NCI-H2107 treated with DMSO at 0.1 percent for 48 hours (cell line): ENCODE data around the gene POLN.

ENCODE experiments used
- DNase-seq: peaks from one replicate; lab custom pipeline; 2025; ENCODE audit not compliant: unreplicated experiment; lab: John Stamatoyannopoulos, UW

Gene POLN

DNA sequence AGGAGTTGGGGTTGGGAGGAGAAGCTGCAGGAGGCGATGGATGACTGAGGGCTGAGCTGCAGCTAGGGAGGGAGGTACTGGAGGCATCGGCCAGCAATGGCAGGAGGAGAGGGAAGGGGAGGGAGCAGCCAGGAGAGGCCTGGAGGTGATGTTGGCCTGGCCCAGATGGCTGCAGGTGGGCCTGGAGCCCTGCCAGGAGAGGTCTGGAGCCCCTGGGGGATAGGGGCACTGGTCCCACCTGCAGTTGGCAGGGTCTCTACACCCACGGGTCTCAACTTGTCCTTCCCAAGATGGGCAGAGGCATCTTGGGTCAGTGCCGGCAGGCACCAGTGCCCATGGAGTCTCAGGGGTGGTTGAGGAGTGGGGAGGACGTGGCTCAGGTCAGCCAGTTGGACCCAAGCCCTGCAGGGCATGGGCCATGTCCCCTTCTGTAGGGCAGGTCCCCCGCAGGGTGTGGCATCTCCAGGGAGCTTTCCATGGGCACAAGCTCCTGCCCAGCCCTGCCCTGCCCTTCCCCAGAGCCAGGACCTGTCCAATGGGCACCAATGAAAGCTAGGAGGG lies 22.6 kb upstream of the POLN start:
- DNase-seq: no peak

DNA sequence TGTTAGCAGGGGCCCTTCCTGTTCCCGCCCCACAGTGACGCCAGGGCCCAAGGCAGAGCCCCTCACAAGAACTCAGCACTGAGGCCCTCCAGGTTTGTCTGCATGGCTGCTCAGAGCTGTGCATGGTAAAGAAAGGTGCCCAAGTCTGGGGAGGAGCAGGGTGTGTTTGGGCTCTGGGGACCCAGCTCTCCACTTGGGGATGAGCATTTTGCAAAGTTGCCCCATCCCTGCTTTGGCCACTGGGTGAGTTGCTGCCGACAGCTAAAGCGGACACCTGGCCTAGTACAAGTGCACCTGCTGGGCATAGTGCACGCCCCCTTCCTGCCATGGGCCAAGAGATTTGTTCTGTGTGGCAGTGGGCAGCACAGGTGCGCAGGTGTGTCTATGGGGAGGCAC lies 22.0 kb upstream of the POLN start:
- DNase-seq: no peak

DNA sequence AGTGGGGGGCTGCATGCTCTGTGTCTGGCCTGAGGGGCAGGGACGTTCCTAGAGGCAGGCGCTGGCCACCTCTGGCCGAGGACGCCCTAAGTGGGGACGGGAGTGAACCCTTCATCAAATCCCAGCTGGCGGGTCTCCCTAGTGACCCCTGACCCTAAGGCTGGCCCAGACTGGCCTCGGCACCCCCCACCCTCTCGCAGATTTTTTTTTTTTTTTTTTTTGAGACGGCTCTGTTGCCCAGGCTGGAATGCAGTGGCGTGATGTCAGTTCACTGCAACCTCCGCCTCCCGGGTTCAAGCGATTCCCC lies 21.0 kb upstream of the POLN start:
- no peak for DNase-seq

DNA sequence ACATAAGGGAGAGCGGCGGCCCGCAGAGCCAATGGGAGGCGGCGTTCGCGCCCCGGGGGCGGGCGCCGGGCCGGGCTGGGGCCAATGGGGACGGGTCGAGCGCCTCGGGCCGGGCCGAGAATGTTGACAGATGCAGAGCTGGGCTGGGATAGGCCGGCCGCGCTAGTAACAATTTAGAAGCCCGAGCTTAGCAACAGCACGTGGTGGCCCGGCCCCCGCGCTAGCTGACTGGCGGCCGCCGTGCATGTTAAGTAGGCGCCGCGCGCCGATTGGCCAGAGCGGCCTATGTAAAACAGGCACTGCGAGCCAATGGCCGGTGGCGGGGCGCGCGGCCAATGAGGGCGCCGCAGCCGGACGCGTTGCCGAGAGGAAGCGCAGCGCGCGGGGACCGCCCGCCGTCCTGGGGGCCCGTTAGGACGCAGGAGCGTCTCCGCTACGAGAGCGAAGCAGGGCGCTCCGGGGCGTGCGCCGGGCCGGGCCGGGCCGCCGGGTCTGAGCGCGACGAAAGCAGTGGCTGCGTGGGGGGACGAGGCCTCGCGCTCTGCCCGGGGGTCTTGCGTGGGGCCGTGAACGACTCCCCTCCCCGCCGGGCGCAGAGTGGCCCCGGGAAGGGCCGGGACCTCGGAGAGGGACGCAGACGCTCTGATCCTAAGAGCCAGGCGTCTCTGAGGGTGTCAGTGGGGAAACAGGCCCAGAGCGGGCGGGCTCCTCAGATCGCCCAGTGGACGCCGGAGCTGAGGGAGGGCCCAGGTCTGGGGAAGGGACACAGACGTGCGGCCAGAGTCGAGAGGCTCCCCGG lies 20.4 kb upstream of the POLN start:
- DNase-seq: peak; percentile 79

DNA sequence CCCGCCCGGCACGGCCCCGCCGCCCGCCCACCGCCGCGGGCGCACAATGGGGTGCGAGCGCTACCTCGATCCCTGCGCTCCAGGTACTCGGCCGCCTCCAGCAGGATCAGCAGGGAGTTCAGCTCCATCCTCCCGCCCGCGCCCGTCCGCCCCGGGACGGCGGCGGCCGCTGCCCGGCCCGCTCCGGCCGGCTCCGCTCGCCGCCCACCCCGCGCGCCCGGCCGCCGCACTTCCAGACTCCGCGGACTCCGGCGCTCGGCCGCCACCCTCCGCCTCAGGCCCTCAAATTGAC lies 19.9 kb upstream of the POLN start, which contains the start of gene MXD4:
MXD4 (minus strand) TSS at position 257 of the 292 bp plus-strand sequence; CDS start at position 128, 129 bp downstream.
- DNase-seq: no peak

DNA sequence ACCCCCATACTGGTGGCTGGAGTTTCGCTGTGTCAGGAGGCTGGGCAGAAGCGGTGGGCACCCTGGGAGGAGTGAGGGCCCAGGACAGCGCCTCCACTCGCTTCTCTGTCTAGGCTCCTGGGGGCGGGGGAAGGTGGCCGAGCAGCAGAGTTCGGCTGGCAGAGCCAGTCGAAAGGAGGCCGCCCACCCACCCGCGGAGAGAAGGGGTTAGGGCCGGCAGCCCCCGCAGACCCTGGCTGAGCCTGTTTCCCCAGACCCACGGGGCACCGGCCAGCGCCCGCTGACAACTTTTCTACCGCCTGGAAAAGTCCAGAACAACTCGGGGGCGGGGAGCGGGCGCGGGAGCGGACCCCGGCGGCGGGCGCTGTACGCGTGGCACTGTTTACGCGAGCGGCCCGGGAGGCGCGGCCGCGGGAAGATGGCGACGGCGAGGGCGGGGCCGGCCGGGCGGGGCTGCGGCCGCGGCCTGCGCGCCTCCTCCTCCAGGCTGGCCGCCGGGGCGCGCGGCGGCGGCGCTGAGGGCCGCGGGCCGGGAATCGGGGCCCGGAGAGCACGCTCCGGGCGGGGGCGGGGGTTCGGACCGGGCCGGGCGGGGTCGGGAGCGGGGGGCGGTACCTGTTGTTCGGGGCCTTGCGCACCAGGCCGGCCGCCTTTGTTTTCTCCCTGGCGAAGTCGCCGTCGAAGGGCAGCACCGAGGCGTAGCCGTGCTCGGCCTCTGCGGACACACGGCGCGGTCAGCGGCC lies 19.4 kb upstream of the POLN start:
- DNase-seq: no peak

DNA sequence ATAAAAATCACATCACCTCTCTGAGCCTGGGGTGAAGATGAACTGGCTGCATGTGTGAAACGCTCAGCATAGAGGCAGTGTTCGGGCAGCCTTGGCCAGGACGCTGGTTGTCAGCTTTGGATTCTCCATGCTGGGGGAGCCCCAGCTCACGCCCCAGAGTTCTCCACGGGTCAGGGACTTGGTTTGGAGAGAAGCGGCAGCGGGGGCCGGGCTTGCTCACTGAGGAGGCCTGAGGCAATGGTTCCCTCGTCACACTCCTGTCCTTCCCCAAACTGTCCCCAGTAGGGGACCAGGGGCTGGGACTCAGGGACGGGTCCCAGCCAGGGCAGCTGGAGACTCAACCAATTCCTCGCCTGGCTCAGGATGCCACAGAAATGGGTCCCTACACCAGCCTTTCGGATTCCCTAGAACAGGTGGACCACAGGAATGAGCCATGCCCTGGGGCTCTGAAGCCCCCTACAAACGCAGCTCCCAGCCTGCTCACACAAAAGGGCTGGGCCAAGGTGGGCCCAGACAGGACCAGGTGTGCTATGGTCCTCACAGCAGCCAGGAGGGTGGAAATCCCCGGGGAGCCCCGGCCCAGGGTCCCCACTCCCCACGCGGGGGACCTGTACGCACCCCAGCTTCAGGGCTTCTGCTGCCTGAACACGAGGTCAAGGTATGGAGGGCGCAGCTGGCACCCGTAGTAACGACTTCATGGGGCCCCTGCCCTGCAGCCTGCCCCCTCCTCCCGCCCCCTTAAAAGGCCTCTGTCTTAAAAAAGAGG lies 18.6 kb upstream of the POLN start:
- no peak for DNase-seq

DNA sequence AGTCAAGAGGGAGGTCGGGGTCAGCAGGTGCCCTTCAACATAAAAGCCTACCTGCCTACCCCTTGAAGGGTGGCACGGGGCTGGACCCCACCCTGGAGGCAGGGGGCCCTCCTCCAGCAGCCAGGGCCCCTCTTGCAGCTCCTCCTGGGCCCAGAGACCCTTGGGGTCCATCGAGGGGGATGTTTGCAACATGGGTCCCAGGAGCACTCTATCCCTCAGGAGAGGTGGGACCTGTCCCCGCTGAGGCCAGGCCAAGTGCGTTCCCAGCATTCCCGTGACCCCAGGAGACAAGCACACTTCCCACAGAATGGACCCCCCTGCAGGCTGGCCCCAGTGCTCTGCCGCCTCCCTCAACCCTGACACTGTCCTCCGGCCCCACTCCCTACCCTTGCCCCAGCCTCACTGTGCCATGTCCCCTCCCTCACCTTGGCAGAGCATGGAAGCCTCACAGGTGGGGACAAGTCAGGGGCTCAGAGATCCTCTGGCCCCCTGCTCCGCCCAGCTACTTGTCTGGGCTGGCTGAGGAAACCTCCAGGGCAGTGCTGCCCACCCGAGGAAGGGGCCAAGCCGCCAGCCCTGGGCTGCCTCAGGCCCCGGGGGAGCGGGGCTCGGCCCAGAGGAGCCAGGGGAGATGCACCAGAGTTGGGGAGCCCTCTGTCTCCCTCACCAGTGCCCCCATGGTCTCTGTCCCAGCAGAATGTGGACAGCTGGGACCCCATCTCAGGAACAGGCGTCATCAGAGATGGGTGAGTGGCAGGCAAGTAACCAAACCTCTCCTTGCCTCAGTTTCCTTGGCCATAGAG lies 17.8 kb upstream of the POLN start:
- DNase-seq: no peak

DNA sequence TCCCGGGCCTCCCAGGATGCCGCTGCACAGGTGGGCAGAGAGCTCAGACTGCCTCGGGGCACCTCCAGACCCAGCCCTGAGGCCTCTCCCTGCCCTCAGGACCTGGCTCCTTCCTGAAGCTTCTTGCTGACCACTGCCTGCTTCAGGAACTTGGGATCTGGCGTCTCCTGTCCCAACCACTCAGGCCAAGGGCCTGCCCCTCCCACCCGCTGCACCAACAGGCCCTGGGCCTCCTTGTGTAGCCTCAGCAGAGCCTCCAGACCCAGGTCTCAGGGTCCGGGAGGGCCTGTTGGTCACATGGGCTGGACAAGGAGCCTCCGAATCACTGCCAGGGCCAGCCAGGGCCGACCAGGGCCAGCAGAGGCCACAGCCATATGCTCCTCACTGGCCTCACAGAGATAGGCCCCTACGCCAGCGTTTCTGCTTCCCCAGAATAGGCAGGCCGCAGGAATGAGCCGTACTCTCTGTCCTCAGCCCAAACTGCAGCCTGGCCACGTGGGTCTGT lies 17.2 kb upstream of the POLN start:
- no peak for DNase-seq

DNA sequence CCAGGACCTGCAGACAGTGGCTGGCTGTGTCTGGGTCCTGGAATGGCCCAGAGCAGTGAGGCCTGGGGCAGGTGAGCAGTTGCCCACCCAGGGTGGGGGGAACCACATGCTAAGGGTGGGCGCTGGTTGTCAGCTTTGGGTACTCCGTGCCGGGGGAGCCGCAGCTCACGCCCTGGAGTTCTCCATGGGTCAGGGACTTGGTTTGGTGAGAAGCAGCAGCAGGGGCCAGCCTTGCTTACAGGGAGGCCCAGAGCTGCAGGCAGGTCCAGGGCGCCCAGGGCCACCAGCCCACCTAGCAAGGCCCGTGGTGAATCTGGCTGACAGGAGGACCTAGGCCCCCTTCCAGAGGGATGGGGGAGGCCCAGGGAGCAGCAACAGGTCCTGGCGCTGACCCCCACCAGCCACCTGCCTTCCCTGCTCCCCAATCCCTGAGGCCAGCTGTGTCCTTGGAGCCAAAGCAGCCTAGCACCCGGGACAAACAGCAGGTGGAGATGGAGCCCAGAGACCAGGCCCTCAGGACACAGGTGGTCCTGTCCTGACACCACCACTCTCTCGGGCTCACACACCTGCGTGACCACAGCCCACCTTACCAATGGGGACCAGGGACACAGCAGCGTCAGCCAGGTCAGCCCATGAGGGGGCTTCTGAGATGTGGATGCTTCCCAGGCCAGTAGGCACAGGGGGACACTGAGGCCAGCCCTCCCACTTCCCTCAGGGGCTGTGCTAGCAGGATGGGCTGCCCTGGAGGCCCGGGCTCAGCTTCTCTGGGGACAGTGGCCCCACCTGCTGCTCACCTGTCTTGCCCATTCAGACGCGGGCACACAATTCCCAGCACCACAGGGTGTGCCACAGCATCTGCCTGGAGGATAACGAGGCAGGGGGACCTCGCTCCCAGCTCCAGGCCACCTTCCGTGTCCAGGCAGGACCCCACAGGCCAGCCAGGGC lies 16.4 kb upstream of the POLN start:
- no peak for DNase-seq

DNA sequence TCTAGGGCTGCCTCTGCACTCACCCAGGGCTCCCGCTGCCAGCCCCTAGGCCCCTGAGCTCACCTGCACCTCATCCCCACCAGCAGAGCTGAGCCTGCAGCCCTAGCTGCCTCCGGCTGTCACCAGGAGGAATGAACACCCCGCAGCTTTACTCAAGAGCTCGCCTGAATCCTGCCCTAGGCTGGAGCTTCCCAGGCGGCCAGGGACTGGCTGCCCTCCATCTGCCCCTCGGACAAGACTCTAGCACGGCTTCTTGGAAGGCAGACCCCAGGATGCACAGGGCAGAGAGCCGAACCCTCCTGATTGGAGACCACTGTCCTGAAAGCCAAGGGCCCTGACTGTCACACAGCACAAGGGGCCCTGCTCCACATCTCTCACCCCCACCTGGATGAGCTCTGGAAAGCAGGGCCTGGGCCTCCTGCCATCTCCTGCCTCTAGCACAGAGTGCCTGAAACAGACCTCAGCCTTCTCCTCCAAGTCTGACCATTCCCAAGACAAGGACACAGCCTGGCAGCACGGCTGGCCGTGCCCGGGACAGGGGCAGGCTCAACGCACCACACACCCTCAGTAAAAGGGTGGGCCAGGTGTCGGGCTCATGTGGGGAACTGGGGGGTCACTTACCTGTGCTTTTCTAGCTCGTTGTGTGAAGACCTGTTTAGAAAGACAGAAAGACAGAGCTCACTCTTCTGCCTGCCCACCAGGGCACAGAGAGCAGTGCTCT lies 15.6 kb upstream of the POLN start:
- no peak for DNase-seq

DNA sequence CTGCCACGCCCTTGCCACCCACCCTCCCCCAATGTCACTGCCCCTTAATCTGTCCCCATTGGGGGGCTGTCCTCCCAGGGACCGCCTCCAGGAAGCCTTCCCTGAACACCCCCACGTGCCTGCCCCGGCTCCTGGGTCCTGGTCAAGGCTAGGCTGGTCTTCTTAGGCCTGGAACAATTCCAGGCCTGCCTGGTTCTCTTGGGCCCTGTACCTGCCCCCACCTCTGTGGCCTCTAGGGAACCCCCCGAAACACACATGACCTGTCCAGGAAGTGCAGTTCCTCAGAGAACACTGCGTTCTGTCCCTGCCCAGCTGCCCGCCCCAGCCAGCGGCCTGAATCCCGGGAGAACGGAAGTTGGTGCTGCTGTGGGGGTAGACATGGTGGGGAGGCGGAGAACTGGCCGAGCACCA lies 14.9 kb upstream of the POLN start:
- DNase-seq: no peak

DNA sequence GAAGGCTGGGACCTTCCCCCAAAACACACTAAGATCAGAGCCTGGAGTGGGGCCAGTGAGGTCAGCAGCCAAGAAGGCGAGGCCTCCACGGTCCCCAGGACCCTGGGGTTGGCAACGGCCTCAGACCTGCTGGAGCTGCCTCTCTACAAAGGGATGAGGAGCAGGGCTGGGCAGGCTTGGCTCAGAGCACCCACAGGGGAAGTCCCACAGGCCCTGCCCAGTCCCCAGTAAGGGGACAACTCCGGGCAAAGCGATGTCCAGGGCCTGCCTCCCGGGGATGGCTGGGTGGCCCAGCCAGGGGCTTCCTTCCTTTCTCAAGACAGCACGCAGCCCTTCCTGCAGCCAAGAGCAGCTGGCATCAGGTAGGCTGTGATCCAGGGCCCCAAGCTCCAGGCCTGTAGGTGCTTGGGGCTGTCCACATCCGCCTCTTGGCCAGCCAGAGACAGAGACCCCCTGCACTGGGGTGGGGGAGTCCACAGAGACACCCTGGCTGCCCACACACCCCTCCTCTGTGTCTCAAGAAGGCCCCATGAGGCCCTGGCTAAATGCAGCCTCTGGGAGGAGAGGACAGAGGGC lies 14.3 kb upstream of the POLN start:
- no peak for DNase-seq

DNA sequence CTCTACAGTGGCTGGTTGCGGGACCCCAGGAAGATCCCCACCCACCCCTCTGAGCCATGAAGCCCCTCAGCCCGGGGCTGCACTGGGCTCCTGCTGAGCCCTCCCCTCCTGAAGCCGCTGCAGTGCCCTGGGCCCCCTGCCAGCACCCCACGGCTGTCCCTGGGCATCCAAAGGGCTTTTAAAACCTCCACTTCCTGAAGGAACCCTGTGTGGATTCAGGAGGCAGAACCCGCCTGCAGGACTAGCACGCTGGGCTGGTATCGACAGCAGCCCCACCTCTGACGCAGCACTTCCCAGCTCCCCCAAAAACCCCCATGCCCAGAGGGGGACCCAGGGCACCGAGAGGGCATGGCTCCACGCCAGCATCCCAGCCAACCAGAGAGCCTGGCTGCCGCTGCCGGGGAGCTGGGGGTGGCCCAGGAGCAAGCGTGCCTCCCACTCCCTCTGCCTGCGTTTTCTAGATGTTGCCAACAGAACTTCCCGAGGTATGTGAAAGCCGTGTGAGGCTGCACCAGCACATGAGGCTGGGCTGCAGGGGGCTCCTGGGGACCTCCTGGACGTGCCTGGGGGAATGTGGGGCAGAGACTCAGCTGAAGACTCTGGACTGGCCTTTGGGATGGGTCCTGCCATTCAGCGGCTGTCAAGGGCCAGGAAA lies 13.7 kb upstream of the POLN start:
- no peak for DNase-seq

DNA sequence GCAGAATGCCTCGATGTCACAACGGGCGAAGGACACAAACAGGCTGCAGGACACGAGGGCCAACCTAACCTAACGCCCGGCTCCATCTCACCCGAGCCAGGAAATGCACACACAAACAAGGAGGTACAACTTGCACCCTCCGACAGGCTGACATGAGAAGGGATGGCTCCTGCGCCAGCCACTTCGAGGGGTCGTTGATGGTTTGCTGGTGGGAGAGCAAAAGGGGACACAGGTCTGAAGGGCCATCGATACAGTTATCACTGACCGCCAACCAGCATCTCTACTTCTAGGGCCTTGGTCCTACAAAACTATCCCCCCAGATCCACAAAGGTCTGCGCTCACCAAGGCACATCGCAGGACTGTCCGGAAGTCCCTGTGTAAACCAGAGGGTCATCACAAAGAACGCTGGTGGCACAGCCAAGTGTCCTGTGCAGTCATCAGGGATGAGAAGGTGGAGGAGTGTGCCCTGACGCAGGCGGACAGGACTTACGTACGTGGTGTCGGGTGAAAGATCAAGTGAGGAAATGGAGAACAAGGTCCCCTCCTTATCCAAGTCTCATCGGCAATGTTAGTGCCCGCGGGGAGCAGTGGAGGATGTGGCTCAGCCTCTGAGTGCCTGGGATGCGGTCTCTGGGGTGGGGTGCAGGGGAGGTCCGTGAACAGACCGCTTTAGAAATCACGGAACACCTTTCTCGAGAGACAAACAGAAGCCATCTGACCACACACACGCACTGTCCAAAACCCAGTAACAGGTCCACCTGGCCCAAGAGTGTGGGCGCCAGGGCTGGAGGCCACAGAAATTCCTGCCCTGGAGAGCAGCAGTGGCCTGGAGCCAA lies 13.0 kb upstream of the POLN start:
- DNase-seq: no peak

DNA sequence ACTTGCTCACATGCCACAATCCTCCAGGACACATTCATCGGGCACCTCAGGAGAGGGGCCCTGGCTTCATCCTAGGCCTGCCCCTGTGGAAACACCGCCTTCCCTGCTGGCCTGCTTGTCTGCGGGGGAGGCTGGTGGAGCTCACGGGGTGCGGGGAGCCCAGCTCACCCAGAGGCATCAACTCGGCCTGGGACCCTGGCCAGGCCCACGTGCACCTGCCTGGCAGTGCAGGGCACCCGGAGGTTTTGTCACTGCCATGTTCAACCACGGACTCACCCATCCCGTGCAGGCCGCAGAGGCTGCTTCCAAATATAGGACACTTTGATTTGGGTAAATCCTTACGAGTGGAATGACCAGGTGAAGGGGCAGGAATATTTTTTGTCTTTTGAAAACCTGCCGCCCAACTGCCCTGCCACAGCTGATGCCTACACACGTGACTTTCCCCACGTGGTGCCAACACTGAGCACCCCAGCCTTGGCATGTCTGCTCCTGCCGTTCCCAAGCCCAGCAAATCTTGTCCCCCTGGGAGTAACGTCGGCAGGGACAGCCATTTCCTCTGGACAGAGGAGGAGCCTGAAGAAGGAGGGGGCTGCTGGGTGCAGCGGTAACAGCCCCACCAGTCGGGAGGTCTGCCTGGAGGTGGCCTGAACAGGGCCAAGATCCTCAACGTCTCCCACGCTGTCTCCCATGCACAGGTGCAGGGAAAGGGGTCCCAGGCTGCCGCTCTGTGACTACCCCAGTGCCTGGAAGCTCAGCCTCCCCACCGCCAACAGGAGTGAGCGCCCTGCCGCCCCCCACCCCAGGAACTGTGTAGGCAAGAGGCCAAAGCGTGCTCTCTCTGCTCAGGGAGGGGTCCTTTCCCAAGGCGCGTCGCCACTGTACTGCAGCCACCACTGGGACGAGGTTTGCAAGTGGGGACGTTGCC lies 11.5 kb upstream of the POLN start:
- no peak for DNase-seq
